HG03565 (cell line): Measurements from ENCODE around the gene C4orf17.
"Not testable (repeated sequence)": the region's sequence is repeated elsewhere in the genome, so short reads cannot be mapped to it uniquely, and the experiment has no call there.

Source experiments
- ATAC-seq: cut with Tn5 transposase; IDR thresholded peaks from one replicate; pipeline ENCODE4 v1.9.1; 2021; ENCODE audit warnings: mild to moderate bottlenecking, moderate library complexity; ENCODE audit not compliant: unreplicated experiment

C4orf17 gene

GRCh38 chr4:99510721-99511120, at the start of gene C4orf17:
Gene C4orf17 (plus strand): TSS chr4:99511021. CDS start chr4:99513082, 2,061 bp downstream.
- no peak for ATAC-seq

- no peak for ATAC-seq
Measured at GRCh38 chr4:99461623-99462401, 49.0 kb upstream of the C4orf17 start.

- ATAC-seq: peak; percentile 97
Measured at GRCh38 chr4:99462875-99463464, 47.9 kb upstream of the C4orf17 start.

- ATAC-seq: no peak
Measured at GRCh38 chr4:99463566-99463965, 47.3 kb upstream of the C4orf17 start.

- no peak for ATAC-seq
Measured at GRCh38 chr4:99467887-99468286, 42.9 kb upstream of the C4orf17 start.

GRCh38 chr4:99468889-99469288, 41.9 kb upstream of the C4orf17 start:
- no peak for ATAC-seq

- no peak for ATAC-seq
Measured at GRCh38 chr4:99471349-99471748, 39.5 kb upstream of the C4orf17 start.

DNA sequence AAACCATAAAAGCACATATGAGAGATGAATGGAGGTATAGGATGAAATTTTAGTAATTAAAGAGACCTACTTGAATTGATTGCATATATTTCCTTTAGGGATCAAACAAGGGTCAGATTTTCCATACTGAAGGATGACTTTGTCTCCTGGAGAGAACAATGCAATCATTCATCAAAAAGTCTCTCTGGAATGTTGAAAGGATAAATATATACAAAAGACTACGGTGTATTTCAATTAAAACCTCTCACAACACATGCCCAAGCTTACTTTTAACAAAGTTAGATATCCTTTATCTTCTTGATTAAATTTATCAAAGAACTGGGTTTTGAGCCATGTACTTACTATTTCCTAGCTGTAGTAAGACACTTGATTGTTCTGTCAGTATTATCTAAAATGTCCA, 38.9 kb upstream of the C4orf17 start:
- no peak for ATAC-seq

DNA sequence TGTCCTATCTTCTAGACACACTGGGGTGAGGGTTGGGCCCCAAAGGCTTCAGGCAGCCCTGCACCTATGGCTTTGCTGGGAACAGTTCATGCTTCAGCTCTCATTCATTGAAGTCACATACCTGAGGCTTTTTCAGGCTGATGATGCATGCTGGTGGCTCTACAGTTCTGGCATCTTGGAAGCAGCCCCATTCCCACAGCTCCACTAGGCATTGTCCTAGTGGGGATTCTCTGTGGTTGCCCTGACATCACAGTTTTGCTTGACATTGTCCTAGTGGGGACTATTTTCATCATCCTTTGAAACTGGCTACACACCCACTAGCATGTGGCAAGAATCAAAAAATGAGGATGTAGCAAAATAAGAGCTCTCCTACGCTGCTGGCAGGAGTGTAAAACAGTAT, 37.7 kb upstream of the C4orf17 start:
- ATAC-seq: no peak

- ATAC-seq: no peak
Measured at GRCh38 chr4:99483636-99484035, 27.2 kb upstream of the C4orf17 start.

DNA sequence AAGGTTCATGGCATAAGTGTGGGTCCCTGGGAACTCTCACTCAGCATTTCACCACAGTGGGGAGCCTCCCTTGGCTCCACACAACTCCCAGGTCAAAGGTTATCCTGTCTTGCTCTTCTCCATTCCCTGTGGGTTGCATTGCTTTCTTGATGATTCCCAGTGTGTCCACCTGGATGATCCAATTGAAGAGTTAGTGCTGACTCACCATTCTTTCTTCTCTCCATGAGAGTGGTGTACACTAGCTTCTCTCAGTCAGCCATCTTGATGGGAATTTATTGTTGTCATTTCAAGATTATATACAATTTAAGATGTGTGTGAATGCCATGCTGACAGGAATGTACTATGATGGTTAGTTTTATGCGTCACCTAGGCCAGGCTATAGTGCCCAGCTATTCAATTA, 25.6 kb upstream of the C4orf17 start:
- ATAC-seq: no peak

DNA sequence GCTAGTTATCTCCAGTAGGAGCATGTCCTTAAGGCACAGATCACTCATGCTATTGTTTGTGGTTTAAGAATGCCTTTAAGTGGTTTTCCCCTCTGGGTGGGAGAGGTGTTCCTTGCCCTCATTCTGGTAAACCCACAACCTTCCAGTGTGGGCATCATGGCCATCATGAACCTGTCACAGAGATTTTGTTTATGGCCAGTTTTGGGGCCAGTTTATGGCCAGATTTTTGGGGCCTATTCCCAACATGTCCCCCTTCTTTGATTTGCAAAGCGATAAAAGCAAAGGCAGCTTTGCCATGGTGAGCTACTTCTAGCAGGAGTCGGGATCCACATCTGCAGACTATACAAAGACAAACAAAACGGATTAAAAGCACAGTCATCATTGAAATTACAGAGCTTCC, 24.2 kb upstream of the C4orf17 start:
- ATAC-seq: not testable (repeated sequence)

- no peak for ATAC-seq
Measured at GRCh38 chr4:99490286-99490685, 20.5 kb upstream of the C4orf17 start.

DNA sequence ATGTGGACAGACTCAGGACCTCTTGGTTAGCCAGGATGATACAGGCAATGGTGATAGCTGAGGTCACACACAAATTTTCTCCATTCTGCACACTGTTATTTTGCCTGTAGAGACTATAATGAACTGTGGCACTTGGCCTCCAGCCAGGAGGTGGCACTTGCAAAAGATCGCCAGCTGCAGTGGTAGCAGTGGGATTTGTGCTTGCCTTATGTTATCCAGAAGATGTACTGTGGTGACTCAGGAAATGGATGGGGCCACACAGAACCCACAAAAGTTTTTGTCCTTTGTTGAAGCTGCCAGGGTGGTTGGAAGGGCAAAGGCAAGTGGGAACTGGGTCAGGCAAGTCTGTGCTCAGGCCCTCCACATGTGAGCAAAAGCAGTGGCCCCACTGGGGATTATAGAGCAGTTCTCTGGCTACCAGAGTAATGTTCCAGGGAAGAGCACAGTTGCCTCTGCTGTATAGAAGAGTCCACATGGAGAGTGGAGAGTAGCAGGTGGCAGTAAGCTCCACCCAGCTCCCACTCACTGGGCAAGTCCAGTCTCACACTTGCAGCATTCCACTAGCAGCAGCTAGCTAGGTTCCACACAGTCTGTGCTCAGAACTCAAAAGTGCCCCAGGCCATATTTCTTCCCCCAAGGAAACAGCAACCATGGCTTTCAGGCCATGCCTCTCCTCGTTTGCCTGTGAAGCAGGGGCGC, 5.9 kb upstream of the C4orf17 start:
- ATAC-seq: no peak

DNA sequence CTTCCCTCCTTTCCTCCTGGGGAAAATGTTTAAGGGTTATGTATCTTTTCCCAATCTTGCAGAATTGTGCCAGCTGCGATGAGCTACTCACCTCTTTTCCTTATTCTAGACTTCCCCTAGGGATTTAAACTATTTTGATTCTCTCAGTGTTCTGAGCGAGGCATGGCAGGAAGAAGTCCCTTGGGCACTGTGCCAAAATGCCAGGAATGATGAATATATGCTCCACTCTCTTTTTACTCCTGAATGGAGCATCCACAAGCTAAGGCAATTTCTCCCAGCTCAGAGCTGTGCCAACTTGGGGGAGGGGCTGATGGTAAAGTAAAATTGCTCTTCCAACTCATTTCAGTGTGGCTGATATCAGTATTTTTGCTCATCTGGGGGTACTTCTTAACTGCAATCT, 4.0 kb upstream of the C4orf17 start:
- ATAC-seq: no peak

GRCh38 chr4:99507349-99507748, 3.5 kb upstream of the C4orf17 start:
- no peak for ATAC-seq

DNA sequence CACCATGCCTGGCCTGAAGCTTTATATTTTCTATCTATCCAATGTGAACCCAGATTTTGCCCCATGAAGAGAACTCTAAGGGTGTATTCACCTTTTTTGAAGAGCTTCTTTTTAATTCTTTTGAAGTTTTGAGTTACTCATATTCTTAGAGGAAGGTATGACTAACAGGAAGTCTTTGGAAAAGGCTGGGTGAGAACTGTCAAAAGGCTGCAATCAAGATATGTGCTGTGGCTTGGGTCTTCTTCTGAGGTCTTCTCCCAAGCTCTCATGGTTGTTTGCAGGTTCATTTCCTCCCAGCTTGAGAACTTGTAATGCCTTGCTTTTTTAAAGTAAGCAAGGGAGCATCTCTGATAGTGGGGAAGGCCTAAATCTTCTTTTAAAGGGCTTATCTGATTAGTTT, 3.1 kb upstream of the C4orf17 start:
- peak; percentile 59 for ATAC-seq

DNA sequence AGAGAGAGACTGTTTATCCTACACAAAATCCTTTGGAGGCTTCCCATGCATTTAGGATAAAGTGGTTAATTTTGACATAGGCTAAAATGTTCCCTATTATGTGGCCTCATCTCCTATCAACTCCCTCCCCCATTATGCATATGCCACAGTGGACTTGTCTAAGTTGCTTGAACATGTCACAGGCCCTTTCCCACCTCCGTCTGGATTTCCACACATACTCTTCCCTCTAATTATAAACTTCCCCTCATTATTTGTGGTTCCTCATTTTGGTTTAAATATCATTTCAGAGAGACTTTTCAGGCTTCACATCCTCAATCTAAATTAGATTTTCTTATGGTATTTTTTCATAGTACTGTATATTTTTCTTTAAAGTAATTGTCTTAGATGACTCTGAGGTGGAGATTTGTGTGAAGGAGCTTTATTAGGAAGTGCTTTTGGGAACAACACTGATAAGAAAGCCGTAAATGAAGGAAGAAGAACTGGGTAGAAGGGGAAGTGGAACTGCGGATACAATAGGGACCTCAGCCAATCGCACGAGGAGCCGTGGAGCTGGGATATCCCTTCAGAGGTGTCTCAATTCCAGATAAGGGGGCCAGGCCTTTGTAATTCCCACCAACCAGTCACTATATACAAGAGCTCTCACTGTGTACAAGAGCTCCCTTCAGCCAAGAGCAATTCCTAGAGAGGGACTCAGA, 7.9 kb downstream of the C4orf17 start:
- no peak for ATAC-seq

- no peak for ATAC-seq
Measured at GRCh38 chr4:99529228-99529627, 18.4 kb downstream of the C4orf17 start.

DNA sequence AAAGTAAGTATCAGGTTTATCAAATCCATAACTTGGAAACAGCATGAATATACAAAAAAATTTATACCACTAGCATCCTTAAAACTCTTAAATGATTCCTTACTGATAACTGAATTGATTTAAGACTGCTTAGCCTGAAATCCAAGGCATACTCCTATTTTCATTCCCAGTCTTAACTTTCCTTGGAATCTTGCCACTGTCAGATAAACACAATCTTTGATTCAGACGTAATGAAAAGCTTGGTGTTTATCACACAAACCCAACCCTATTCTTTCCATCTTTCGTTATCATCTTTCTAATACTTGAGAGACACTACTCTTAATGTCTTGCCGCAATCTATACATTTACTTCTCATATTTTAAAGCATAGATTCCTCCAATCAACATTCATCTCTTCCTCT, 19.1 kb downstream of the C4orf17 start:
- no peak for ATAC-seq

GRCh38 chr4:99534699-99535098, 23.9 kb downstream of the C4orf17 start:
- not testable (repeated sequence) for ATAC-seq
